Astrocyte (in vitro differentiated cells and primary cell): ENCODE results near the gene PAPLN. TPM values are rescaled to one million over a fixed set of nuclear protein-coding genes. Genes with fewer than 3 reads are reported as not detected.

ENCODE experiments used
- DNase-seq: peaks from one replicate; pipeline ENCODE4 v3.0.0-alpha.2; 2010; ENCODE audit warnings: low read depth
- FAIRE-seq: peaks from 2 replicates; lab custom pipeline; 2011; peaks lifted over from hg19 to GRCh38; lab: Jason Lieb, UNC
- H2AFZ ChIP-seq: 2 replicates; pipeline ENCODE4 v1.6.0; 2012; ENCODE audit warnings: low read depth, low read length, inconsistent platforms
- H3K27ac ChIP-seq: 2 replicates; pipeline ENCODE4 v1.5.1; 2011; ENCODE audit warnings: low read depth, low read length, inconsistent platforms
- H3K27me3 ChIP-seq: 2 replicates; pipeline ENCODE4 v1.6.0; 2011; ENCODE audit warnings: low read length, inconsistent platforms; ENCODE audit not compliant: insufficient read depth
- H3K36me3 ChIP-seq: 2 replicates; pipeline ENCODE4 v1.5.1; 2011; ENCODE audit warnings: low read length, inconsistent platforms; ENCODE audit not compliant: insufficient read depth
- H3K4me1 ChIP-seq: 2 replicates; pipeline ENCODE4 v1.5.1; 2011; ENCODE audit warnings: low read length, inconsistent platforms; ENCODE audit not compliant: insufficient read depth
- H3K4me2 ChIP-seq: 2 replicates; pipeline ENCODE4 v1.6.0; 2012; ENCODE audit warnings: low read length, inconsistent platforms
- H3K4me3 ChIP-seq: 2 replicates; pipeline ENCODE4 v1.5.1; 2011; ENCODE audit warnings: low read depth, mild to moderate bottlenecking, low read length, inconsistent platforms; ENCODE audit not compliant: insufficient read depth
- H3K79me2 ChIP-seq: 2 replicates; pipeline ENCODE4 v1.6.0; 2012; ENCODE audit warnings: mild to moderate bottlenecking, low read length, inconsistent platforms; ENCODE audit not compliant: insufficient read depth
- H3K9ac ChIP-seq: 2 replicates; pipeline ENCODE4 v1.6.0; 2012; ENCODE audit warnings: mild to moderate bottlenecking, low read length, inconsistent platforms
- H3K9me3 ChIP-seq: 2 replicates; pipeline ENCODE4 v1.5.1; 2012; ENCODE audit warnings: low read depth, mild to moderate bottlenecking, low read length, inconsistent platforms; ENCODE audit not compliant: insufficient read depth
- H4K20me1 ChIP-seq: 2 replicates; pipeline ENCODE4 v1.6.0; 2012; ENCODE audit warnings: low read length, inconsistent platforms; ENCODE audit not compliant: insufficient read depth
- H3K27ac Mint-ChIP-seq: one replicate; pipeline ENCODE4 v1.8.0; 2021; ENCODE audit warnings: mild to moderate bottlenecking, mixed read lengths; ENCODE audit not compliant: unreplicated experiment
- H3K27me3 Mint-ChIP-seq: one replicate; pipeline ENCODE4 v1.8.0; 2021; ENCODE audit warnings: low read depth, mixed read lengths; ENCODE audit not compliant: unreplicated experiment
- H3K36me3 Mint-ChIP-seq: one replicate; pipeline ENCODE4 v1.8.0; 2021; ENCODE audit warnings: low read depth, mixed read lengths; ENCODE audit not compliant: unreplicated experiment
- H3K4me1 Mint-ChIP-seq: one replicate; pipeline ENCODE4 v1.8.0; 2021; ENCODE audit warnings: low read depth, mixed read lengths; ENCODE audit not compliant: unreplicated experiment
- H3K4me3 Mint-ChIP-seq: one replicate; pipeline ENCODE4 v1.8.0; 2021; ENCODE audit warnings: mild to moderate bottlenecking, moderate library complexity, mixed read lengths; ENCODE audit not compliant: unreplicated experiment
- H3K9me3 Mint-ChIP-seq: one replicate; pipeline ENCODE4 v1.8.0; 2021; ENCODE audit warnings: mild to moderate bottlenecking, mixed read lengths; ENCODE audit not compliant: unreplicated experiment
- EZH2 ChIP-seq: IDR thresholded peaks from 2 replicates; pipeline ENCODE4 v1.6.1; 2012; ENCODE audit warnings: mild to moderate bottlenecking, low read length, inconsistent platforms; ENCODE audit not compliant: insufficient read depth
- total RNA-seq: library from RNA; stranded (reverse); gene quantifications from 2 replicates; pipeline ENCODE4 v1.2.1, GENCODE V29; 2021
- TF ChIP-seq, protein P1 (sequence below): IDR thresholded peaks from 2 replicates; pipeline ENCODE4 v1.5.1; 2011; ENCODE audit warnings: low read depth, mild to moderate bottlenecking, inconsistent platforms, low read length, moderate library complexity; ENCODE audit not compliant: insufficient read depth

PAPLN gene
- total RNA-seq, 1 donor from 2014 or later: 5.0 TPM

DNA sequence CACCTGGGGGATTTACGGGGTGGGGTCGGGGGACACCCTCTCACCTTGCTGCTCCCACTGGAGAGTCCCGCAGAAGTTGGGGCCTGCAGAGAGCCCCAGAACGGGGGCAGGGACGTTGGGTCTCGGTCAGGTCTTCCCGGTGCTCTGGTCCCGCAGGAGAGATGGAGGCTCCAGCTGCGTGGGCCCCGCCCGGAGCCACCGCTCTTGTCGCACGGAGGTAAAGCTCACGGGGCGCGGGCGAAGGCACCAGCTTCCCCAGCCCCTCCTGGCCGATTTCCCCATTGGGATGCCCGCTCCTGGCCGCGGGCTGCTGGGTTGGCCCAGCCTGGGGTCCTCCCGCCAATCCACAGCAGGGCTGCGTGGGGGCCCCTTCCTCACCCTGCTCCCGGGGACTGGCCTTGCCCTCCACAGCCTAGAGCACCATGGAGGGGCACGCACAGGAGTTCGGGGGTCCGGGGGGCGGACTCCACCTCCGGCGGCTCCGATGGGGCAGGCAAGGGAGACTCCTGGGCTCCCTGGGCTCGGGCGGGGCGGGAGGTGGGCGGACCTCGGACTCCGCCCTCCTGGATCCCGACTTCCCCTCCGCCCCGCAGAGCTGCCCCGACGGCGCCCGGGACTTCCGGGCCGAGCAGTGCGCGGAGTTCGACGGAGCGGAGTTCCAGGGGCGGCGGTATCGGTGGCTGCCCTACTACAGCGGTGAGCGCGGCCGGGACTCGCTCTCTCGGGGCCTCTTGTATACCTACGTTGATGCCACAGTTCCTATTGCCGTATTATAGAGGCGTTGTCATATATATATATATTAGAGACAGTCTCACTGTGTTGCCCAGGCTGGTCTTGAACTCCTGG lies 8.4 kb downstream of the PAPLN start:
- Histone ChIP-seq H3K9ac (peak overlapping the region; percentile 41), H3K27ac (no peak overlapping the region), H3K27me3 (peaks cover 20% of the 10 kb centered on the region), H3K36me3 (no peaks in the 10 kb centered on the region), H2AFZ (peak overlapping the region; percentile 52), H3K4me1 (peaks cover 8% of the 10 kb centered on the region), H3K4me3 (peak overlapping the region; percentile 49), H4K20me1 (no peaks in the 10 kb centered on the region), H3K79me2 (no peaks in the 10 kb centered on the region), H3K9me3 (peaks cover 3% of the 10 kb centered on the region), H3K4me2 (peak overlapping the region; percentile 73)
- peaks cover 8% of the 10 kb centered on the region for H3K36me3 Mint-ChIP-seq
- peaks cover 9% of the 10 kb centered on the region for H3K27me3 Mint-ChIP-seq
- H3K4me3 Mint-ChIP-seq: no peak overlapping the region
- DNase-seq: no peak
- no peak overlapping the region for H3K27ac Mint-ChIP-seq
- TF ChIP-seq, protein P1, sequence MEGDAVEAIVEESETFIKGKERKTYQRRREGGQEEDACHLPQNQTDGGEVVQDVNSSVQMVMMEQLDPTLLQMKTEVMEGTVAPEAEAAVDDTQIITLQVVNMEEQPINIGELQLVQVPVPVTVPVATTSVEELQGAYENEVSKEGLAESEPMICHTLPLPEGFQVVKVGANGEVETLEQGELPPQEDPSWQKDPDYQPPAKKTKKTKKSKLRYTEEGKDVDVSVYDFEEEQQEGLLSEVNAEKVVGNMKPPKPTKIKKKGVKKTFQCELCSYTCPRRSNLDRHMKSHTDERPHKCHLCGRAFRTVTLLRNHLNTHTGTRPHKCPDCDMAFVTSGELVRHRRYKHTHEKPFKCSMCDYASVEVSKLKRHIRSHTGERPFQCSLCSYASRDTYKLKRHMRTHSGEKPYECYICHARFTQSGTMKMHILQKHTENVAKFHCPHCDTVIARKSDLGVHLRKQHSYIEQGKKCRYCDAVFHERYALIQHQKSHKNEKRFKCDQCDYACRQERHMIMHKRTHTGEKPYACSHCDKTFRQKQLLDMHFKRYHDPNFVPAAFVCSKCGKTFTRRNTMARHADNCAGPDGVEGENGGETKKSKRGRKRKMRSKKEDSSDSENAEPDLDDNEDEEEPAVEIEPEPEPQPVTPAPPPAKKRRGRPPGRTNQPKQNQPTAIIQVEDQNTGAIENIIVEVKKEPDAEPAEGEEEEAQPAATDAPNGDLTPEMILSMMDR: no peak
- no peak for TF ChIP-seq EZH2
- H3K4me1 Mint-ChIP-seq: peaks cover 19% of the 10 kb centered on the region
- no peak for FAIRE-seq
- H3K9me3 Mint-ChIP-seq: no peaks in the 10 kb centered on the region

DNA sequence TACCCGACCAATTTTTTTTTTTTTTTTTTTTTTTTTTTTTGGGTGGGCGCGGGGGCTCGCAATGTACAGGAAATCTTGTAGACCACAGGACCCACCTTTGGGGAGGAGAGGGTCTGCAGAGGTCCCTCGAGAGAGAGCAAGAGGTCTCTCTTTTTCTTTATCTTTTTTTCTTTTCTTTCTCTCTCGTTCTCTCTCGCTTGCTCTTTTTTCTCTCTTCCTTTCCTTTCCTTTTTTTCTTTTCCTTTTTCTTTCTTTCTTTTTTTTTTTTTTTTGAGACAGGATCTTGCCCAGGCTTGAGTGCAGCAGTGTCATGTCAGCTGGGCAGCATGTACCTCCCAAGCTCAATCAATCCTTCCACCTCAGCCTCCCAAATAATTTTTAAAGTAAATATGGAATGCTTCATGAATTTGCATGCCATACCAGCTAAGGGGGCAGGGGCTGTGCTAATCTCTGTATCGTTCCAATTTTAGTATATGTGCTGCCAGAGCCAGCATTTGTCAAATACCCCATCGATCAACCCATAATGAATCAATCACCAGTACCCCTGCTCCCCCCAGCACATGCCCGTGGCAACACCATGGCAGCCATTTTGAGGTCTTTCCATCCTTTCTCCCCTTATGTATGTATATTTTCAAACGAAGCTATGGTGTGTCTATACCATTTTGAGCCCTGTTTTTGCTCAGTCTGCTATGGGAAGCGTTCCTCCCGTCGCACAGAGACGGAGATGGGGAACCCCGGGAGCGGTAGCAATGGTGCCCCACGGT lies 9.3 kb downstream of the PAPLN start:
- FAIRE-seq (no peak), DNase-seq (no peak)
- Mint-ChIP-seq H3K27me3 (peaks cover 7% of the 10 kb centered on the region), H3K4me1 (peaks cover 12% of the 10 kb centered on the region), H3K36me3 (peaks cover 8% of the 10 kb centered on the region), H3K27ac (peak overlapping the region; percentile 41), H3K9me3 (no peaks in the 10 kb centered on the region), H3K4me3 (no peak overlapping the region)
- Histone ChIP-seq H3K36me3 (no peaks in the 10 kb centered on the region), H3K4me2 (peak overlapping the region; percentile 73), H3K4me1 (peaks cover 6% of the 10 kb centered on the region), H3K4me3 (no peak overlapping the region), H3K27ac (no peak overlapping the region), H3K9me3 (peaks cover 3% of the 10 kb centered on the region), H2AFZ (no peak overlapping the region), H4K20me1 (no peaks in the 10 kb centered on the region), H3K79me2 (no peaks in the 10 kb centered on the region), H3K27me3 (peaks cover 16% of the 10 kb centered on the region), H3K9ac (no peak overlapping the region)
- no peak for TF ChIP-seq EZH2
- TF ChIP-seq, protein P1: no peak
